Stromal cell of bone marrow (primary cell): Measurements from ENCODE around the gene GABBR2.

Experiments used
- DNase-seq: peaks from one replicate; pipeline ENCODE4 v3.0.0-alpha.2; 2012; ENCODE audit warnings: low read depth

The GABBR2 gene

DNA sequence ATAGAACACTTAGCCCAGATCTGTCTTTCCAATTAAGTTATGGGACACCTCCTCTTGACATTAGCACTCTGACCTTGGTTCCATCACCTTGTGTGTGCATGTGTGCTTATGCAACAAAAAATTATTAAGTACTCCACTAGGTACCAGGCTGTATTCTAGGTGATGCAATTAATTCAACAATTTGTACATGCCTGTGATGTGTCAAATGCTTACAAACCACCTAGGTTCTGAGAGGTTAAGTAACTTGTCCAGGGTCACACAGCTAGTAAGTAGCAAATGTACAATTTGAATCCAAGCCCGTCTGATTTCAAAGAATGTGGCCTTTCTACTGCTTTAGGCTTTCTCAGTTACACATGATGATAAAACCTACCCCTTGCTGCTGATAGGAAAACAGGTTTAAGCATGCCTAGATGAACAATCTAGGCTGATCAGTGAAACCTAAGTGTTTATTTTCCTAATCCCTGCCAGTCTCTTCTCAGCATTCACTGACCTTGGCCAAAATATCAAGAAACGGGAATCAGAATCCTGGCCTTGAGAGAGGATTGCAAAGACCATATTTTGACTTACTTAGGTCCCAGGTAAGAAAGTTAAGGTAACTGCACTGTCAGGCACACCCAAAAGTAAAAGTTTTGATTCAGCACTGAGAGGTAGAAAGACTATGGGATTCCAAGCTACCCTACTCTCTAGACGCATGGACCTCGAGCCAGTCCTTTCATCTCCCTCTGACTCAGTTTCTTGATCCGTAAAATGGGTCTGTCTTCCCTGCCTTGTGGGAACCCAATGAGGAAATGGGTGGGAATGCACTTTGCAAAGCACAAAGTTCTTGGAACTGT lies 454.3 kb downstream of the GABBR2 start:
- no peak for DNase-seq

DNA sequence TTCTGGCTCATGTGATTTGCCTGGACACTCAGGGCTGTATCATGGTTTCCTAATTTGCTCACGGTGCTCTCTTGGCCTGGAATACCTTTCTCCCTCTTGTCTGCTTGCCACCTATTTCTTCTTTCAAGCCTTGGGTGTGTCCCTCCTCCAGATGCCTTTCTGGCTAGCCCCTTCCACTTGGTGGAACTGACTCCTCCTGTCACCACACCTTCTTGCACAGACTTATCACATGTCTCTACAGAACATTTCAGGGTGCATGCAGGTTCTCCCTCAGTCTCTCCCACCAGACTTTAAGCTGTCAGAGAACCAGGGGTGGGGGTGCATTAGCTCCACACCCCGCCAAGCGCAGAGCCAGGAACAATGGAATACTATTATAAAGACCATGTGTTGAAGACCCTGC lies 455.2 kb downstream of the GABBR2 start:
- DNase-seq, result no peak

DNA sequence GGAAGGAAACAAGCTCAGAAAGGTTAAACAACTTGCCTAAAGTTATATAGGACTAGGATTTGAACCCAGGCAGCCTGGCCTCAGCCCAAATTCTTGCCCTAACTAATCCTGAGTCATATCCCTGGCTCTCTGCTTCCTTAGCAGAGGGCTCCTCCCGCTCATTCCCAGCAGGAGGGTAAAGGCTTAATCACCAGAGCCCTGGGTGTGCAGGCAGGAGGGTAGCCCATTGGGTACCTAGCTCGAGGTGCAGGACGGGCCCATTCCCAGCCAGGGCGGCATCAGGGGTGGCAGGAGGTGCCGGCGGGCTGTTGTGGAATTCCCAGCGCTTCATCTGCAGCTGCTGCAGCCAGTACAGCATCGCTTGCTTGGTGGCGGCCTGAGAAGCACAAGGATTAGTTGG lies 457.2 kb downstream of the GABBR2 start:
- peak; percentile 57 for DNase-seq

DNA sequence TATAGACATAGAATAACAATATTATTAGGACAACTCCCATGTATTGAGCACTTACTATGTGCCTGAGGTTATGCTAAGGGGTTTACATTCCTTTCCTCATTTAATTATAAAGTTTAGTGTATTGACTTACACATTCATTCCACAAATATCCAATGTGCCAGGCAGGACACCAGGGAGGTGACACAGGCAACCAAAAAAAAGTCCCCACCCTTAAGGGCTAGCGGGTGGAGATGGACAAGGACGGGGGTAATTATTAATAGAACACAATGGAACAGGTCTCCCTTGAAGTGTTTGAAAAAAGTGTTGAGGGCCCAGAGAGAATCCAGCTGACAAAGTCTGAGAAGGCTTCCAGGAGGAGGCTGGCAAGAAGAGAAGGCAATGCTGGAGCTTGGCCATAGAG lies 459.0 kb downstream of the GABBR2 start:
- no peak for DNase-seq

DNA sequence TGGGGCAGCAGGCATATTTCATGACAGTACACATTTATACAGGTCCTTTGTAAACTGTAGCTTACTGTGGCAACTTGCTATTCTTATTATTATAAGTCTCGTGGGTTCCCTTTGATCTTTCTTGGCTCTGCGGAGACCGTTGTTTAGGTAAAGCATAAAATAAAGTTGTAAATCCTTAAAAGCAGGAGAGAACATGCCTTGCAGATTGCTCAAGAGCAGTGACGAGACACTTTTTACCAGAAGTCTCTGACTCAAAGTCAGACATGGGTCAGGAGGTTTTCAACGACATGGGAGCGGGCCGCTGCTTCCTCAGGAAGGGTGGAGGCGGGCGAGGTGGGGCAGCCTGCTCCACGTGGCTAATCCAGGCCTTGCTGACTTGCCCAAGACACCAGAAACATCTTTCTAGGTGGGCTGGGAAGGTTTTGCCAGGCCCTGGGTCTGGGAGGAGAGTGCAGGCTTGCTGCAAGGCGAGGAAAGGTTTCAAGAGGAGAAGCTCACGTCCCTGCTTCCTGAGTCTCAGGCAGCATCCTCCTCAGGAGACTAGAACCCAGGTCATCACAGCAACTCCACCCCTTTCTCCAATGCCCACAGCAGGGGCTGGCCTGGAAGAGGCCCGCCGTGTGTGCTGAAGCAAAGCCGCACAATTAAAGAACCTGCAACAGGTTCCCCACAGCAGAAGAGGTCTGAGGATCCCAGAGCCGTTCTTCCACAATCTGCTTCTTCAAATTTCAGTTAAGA lies 459.8 kb downstream of the GABBR2 start:
- DNase-seq, result peak; percentile 95

DNA sequence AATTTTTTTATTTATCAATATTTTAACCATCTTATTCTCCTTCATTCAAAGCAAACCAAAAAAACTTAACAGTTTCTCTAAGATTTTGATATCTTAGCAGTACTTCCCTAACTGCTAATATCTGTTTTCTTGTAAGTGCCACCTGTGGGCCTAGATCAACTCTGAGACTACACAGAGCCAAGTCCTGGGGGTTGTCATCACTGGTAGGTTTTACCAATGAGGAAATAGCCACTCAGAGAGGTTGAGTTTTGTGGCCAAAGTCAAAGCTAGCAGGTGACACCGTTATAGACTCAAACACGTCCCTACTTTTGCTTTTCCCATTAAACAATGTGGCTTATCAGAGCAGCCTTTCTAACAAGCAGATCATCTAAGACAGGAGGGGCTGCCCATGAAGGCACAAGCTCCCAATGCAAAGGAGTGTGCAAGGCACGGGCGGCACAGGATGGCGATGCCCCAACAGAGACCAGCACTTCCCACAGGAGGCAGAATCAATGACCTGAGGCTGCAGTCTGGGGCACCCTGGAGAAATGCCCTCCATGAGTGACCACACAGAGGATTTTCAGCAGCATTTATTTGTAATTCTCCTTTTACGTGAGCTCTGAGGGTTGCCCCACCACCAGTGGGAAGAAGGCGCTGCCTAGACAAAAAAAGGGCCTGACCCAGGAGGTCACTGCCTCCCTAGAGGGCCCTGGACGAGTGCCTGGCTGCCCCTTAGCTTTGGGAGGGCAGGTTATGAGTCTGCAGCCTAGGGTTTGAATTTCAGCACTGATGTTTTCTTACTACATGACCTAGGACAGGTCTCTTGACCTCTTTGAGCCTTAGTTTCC lies 460.7 kb downstream of the GABBR2 start:
- DNase-seq, result no peak

DNA sequence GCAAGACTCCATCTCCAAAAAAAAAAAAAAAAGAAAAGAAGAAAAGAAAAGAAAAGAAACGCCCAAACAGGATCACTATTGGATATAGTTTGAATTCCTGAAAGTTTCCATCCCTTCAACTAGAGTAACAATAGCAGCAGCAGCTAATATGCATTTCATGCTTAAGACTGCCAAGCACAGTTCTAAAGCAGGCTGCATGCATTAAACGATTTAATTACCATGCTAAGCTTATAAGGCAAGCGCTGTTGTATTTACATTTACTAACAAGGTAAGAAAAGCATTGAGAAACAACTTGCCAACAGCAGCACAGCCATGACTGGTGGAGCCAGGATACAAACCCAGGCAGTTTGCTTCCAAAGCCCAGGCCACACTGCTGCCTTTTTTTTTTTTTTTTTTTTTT lies 466.3 kb downstream of the GABBR2 start:
- DNase-seq, result no peak

DNA sequence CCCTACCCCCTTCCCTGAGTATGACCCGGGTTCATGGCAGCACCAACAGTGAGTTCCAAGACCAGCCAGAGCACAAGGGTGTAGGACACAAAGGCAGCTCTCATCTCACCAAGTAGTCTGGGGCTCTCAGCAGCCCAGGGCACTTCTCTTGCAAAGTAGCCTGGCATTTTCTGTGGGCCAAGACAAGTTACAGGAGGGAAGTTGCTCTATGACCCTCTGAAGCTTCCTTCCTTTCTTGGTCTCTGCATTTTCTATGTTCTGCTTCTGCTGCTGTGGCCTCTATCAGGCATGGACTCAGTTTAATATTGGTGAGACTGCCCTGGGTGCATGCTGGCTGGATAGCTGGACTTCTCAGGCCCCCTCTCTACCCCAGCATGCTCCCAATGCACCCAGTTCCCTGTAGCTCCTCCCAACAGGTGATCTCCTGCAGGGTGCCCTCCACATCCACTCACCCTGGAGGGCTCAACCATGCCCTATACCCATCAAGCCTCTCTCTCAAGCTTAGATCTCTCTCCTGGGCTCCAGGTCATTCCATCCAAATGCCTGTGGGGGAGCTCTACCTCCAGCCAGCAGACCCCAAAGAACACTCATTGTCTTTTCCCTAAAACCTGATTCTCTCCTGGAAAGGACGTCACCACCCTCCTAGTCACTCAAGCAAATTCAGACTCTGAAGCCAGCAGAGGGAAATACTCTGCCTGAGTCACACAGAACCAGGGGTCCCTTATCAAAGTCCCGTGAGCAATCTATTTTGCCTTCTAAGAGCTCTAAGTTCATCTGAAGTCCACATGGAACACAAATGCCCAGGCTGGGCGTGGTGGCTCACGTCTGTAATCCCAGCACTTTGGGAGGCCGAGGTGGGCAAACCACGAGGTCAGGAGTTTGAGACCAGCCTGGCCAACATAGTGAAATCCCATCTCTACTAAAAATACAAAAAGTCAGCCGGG lies 467.1 kb downstream of the GABBR2 start:
- DNase-seq, result no peak

DNA sequence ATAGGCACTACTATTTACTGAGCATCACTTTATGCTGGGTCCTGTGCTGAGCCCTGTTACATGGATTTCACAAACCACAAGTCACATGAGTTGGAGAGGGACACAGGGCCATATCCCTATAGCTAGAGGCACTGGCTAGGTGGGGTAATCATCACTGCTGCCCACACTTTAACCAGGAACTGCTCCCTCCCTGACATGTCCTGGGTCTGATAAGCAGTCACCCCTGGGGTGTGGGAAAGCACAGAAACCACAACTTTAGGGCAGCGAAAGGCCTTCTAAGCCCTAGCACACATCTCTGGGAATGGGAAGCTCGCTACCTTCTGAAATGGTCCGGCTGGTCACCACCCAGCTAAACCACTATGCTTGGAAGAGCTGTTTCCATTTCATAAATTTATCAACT lies 468.3 kb downstream of the GABBR2 start:
- no peak for DNase-seq
